HG02759 (cell line): ENCODE data around the gene SLC5A7.

ENCODE experiments used
- ATAC-seq: cut with Tn5 transposase; IDR thresholded peaks from one replicate; pipeline ENCODE4 v1.9.1; 2021; ENCODE audit warnings: mild to moderate bottlenecking, moderate library complexity; ENCODE audit not compliant: unreplicated experiment

SLC5A7 gene

DNA sequence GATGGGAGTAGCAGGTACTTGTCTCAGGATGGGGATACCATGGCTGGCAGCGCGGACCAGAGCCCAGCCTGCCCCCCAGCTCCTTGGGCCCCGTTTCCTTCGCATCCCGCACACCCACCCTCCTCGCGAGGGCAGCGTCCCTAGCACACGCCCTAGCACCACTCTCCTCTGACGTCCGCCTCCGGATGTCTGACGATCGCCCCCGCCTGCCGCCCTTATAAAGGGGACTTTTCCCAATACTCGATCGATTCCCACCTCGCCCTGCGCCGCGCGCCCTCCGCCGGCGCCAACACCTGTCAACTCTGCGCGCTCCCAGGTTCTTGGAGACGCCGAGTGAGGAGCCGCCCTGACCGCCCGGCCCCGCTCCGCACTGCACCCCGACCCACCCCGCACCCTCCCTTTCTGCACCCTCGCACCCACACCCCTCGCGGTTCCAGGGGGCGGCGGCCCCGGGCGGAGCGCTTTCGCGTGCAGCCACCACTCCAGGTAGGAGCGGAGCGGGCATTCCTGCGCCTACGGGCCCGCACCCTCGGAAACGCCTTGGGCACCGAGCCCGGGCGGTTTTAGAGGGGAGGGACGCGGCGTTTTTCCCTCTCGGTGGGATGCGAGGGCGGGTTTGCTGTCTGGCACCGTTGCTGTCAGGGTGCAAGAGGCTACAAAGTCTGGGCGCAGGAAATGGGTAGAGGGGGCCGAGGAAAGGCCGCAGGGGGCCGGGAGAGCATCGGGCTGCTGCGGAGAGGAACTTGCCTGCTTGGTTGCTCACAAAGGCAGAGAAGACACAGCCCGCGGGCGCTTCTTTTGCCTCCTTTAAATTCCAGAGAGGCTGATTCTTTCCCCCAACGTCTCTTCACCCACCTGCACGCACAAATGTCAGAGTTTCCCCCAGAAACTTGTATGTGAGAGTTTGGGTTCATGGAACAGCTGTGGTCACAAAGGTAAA lies at the start of gene SLC5A7:
TSS of gene SLC5A7 (plus strand) at position 247 of the 940 bp plus-strand sequence. CDS start 1,632 bp downstream, outside the sequence.
- no peak for ATAC-seq

- ATAC-seq: no peak
These were observed 24.9 kb upstream of the SLC5A7 start for GRCh38 chr2:107961395-107961794.

DNA sequence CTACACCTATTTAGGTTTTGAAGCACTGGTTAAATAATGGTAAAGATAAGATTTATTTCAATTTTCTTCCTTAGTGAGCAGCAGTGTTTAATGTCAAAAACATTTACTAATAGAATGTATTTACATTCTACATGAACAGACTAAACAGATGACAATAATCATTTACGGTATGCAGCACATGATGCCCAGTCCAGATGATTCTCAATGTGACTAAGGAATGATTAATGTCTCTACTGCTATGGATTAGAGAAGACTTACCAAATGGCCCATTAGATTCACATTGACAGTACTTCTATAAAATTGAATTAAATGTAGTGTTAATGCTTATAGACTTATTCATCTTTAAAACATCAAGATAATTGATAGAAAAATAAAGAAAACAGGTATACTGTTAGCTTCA lies 22.1 kb upstream of the SLC5A7 start:
- ATAC-seq: no peak

GRCh38 chr2:107984707-107985106 lies 1.6 kb upstream of the SLC5A7 start:
- ATAC-seq: no peak

- no peak for ATAC-seq
These were observed 1.8 kb downstream of the SLC5A7 start for GRCh38 chr2:107988108-107988507.

DNA sequence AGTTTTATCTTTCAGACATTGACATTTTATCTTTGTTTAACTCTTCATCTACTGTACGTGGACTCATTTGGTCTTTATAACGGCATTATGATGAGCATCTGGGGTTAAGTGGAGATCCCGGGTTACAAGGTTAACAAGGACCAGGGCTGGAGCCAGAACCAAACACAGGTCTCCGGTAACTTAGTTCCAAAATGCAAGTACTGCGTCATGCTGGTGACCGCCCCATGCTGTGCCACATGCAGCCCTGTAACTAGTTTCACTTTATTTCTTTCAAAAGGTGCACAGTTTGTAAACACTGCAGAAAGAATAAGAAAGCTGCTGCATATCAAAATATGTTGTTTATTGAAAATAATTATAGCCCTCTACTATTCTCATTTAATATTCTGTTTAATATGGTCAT lies 3.1 kb downstream of the SLC5A7 start:
- no peak for ATAC-seq

GRCh38 chr2:107990718-107991117 lies 4.4 kb downstream of the SLC5A7 start:
- ATAC-seq: no peak

- no peak for ATAC-seq
These were observed 5.7 kb downstream of the SLC5A7 start for GRCh38 chr2:107992069-107992468.

- no peak for ATAC-seq
These were observed 12.8 kb downstream of the SLC5A7 start for GRCh38 chr2:107999158-107999557.

DNA sequence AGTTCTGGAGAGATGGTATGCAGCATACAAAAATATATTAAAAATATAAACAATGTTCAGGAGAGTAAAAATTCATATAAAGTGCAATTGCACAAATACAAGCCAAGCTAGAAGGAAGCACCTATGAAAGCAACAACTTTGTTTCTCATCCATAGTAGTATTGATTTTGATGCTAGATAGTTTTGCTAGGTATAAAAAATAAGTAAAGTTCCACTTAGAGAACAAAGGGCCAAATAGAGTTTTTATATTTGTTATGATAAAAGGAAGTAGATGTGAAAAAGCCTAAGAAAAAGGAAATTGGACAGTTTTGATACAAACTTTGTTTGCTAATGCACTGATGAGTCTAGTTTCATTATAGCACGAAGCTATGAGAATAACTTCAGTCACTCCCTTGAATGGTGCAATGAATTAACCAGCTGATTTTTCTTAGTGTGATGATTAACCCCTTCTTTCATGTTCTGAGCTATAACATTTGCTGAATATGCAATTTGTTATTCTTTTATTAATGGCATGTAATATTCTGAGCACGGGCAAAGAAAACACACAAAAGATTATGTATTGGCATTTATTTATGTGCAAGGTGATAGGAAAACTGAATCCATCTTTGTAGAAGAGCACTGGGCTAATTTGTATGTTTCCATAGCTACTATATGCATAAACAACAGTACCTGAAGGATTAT lies 24.7 kb downstream of the SLC5A7 start:
- no peak for ATAC-seq

- no peak for ATAC-seq
These were observed 27.0 kb downstream of the SLC5A7 start for GRCh38 chr2:108013305-108013704.

DNA sequence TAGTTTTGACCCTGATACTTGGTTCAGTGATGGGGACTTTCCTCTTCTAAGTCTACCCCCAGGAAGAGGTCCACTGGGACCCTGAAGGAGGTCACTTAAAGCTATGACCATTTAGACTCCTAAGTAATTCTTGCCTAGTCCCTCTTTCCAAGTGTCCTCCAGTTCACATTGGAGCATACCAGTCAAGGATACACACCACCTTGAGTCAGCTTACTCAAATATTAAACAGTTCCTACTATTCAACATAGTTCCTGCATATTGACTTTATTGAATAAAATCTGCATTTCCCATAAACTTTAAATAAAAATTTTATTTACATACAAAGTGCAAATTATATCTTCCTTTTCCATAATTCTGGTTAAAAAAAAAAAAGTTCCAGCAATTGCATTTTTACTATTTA lies 36.3 kb downstream of the SLC5A7 start:
- no peak for ATAC-seq

DNA sequence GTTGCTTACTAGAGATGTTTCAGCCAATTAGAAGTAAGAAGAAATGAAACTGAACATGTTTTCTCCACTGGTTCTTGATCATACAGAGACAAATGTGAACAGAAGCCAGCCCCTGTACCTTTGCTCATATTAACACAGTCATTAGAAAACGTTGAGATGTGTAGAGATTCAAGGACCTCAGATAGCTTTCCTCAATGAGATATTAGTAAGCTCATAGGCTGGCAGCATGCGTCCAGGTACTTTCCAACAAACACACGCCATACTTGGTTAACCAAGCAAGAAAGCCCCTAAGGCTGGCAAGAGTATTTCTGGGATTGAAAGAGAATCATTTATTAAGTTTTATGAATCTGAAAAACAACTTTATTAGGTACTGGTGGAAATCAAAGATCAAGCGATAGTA lies 37.5 kb downstream of the SLC5A7 start:
- no peak for ATAC-seq

DNA sequence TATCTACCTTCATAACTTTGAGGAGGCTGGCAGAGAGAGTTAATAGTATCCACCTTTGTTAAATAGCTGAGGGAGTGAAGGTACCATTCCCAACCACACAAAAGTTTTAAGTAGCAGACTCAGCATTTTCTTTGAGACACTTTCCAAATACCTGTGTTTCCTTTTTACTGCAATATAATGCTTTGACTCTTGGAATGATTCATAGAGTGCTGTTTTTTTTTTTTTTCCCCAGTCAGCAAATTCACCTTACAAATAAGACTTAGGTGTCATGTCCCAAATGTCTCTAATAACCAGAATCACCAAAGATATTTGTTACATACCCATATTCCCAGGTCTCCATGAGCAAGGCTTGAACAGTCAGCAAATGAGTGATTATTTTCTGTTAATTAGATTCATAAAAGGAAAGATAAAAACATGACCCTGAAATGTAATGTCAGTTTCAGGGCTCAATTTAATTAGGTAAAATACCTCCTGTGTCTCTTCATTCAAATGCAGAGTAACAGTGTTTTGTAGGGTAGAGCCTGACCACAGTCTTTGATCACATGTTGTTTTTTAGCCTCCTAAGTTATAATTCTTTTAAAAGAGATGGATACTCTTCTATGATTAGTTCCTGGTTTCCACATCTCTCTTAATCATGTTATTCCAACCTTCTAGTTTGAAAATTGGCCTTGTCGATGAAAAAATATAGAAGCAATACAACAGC lies 39.9 kb downstream of the SLC5A7 start:
- ATAC-seq: no peak

DNA sequence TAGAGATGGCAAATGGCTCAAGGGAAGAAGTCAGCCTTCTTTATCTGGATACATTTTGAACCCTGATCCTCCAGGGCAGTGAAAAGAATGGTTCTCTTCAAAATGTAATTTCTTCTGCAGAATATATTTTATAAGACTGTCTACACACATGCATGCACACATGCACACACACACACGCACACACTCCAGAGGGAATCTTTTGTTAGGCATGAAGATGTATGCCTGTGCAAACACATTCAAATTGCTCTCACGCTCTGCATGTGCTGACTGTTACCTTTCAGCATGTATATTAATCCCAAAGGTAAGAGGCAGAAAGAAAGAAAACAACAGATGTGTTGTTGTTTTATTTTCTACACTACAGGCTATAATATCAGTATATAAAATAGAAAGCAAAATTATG lies 43.2 kb downstream of the SLC5A7 start:
- no peak for ATAC-seq

DNA sequence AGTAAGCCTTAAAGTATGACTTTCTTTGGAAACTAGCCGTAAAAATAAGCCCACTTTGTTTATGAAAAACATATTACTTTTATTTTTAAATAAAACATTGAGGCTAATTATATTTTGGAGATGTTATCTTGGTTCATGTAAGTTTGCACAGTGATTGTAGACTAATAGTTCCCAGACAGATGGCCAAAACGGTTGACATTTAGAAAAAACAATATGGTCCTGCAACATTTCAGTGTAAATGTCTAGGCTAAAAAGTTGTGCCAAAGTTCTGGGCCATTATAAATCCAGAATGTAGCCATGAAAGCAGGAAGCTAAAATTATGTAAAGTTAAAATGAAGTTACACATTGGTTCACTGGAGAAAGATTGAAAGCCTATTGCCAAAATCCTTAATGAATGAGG lies 43.6 kb downstream of the SLC5A7 start:
- no peak for ATAC-seq

- no peak for ATAC-seq
These were observed 45.2 kb downstream of the SLC5A7 start for GRCh38 chr2:108031471-108031941.

DNA sequence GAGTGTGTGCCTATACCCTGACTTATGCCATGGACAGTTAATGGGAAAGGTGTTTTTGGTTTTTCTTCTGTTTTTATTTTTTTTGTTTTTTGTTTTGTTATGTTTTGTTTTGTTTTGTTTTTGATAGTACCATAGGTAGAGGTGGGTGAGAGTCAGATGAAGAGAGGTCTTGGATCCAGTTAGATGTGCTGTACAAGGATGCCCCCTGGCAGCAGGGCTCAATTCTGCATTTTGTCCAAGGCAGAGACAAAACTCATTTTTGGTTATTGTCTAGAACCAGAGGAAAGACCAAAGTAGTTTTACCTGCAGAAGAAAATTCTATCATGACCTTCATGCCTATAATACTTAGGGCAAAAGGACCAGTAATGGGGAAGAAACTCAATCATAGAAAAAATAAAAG lies 48.5 kb downstream of the SLC5A7 start:
- ATAC-seq: no peak

GRCh38 chr2:108048752-108049151 lies 62.4 kb downstream of the SLC5A7 start:
- ATAC-seq: no peak

DNA sequence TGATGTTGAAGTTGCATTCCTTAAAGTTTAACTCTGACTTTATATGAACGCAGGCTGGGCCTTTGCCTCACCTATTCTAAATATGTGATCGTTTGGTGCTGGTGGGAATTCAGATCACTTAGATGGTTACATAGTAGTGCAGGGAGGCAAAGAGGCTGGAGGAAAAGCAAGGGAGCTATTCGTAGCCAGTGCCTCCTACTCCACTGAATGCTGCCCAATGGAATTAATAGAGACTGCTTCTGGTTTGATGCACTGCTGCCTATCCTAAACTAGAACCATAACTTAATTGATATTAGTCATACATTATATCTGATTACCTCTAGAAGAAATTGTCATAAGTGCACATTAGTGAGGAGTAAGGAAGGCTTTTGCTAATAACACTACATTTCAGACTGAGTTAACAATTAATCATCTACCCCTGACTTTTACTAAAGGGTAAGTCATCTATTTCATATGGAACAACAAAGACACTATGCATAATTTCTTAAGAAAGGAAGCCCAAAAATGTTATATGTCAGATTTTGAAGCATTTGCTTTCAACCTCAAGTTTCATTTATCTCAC lies 72.3 kb downstream of the SLC5A7 start:
- ATAC-seq: no peak

DNA sequence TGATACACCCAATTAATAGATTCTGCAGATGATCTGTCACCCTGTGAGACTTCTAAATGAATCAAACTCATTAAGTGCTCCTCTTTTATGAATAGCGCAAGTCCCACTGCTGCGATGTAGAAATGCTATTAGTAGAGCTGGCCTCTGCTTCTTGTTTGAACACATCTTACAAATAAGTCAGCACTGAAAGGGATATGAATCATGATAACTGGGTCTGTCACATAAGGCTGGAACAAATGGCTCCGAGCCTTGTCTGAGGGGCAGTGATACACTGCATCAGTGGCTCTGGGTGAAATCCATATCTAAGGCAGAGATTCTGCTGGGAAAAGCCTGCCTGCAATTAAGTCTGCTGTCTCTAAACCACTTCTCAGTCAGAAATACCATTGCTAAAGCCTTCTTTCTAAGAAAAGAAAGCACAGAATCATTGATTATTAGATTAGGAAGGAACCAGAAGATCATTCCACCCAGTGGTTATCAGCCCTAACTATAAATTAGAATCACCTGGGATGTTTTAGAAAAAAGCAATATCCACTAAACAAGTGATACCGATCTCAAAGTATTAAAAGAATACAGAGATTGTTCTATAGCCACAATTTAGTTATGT lies 75.2 kb downstream of the SLC5A7 start:
- no peak for ATAC-seq
